GM12878 (cell line): Measurements from ENCODE around the gene PLEKHF1. TPM values are rescaled to one million over a fixed set of nuclear protein-coding genes. Genes with fewer than 3 reads are reported as not detected.

Experiments
- ATAC-seq: fragments of 200-7000 bp; cut with Tn5 transposase; 3 replicates; pipeline ENCODE4 v1.9.1; 2020; ENCODE audit warnings: mild to moderate bottlenecking, moderate library complexity
- BruUV-seq: library from RNA; stranded (reverse); fragments of 400-500 nt; replicated peaks from 2 replicates; lab custom pipeline; 2021; lab: Mats Ljungman, UMichigan
- CTCF ChIA-PET: fragments of 300-600 bp; sonication (Branson Sonifier 250); formaldehyde crosslinking; extraction: SDS; loops from one replicate; lab custom pipeline; 2021; ENCODE audit warnings: inconsistent platforms; lab: Yijun Ruan, JAX
- POLR2A ChIA-PET: fragments of 350-600 bp; formaldehyde crosslinking; extraction: SDS; loops from one replicate; lab custom pipeline; 2021; ENCODE audit warnings: inconsistent platforms; lab: Charles Lee
- RAD21 ChIA-PET: fragments of 300-600 bp; sonication (Branson Sonifier 250); formaldehyde crosslinking; loops from one replicate; lab custom pipeline; 2023; ENCODE audit warnings: antibody characterized with exemption; ENCODE audit not compliant: unreplicated experiment; lab: Charles Lee
- SMC1A ChIA-PET: fragments of 300-600 bp; sonication (Branson Sonifier 250); formaldehyde crosslinking; loops from one replicate; lab custom pipeline; 2023; ENCODE audit not compliant: unreplicated experiment, uncharacterized antibody; lab: Charles Lee
- DNase-seq: peaks from one replicate; pipeline ENCODE4 v3.0.0-alpha.2; 2011; ENCODE audit warnings: low read depth, low spot score
- FAIRE-seq: peaks from 3 replicates; lab custom pipeline; 2011; peaks lifted over from hg19 to GRCh38; lab: Jason Lieb, UNC
- H2AFZ ChIP-seq: 2 replicates; pipeline ENCODE4 v1.6.0; 2011; ENCODE audit warnings: low read depth, low read length, control low read depth; ENCODE audit not compliant: control insufficient read depth
- H3K27ac ChIP-seq: 2 replicates; pipeline ENCODE4 v1.5.1; 2011; ENCODE audit warnings: control low read depth; ENCODE audit not compliant: control insufficient read depth, insufficient read depth
- H3K27me3 ChIP-seq, 2 experiments: replicated peaks in 1 of 2; 2 replicates each; pipeline versions ENCODE4 v1.6.0 to v1.6.1; 2011; ENCODE audit warnings: low read length in 1 of 2; ENCODE audit not compliant: control insufficient read depth in 2 of 2, insufficient read depth in 2 of 2
- H3K36me3 ChIP-seq, 2 experiments: 2 replicates each; pipeline ENCODE4 v1.5.1; 2011; ENCODE audit warnings: low read length in 1 of 2; ENCODE audit not compliant: control insufficient read depth in 2 of 2, insufficient read depth in 2 of 2
- H3K4me1 ChIP-seq: 2 replicates; pipeline ENCODE4 v1.6.1; 2011; ENCODE audit warnings: mild to moderate bottlenecking, low read length, moderate library complexity, mixed read lengths; ENCODE audit not compliant: control insufficient read depth, insufficient read depth
- H3K4me2 ChIP-seq: 2 replicates; pipeline ENCODE4 v1.6.0; 2011; ENCODE audit warnings: control low read depth; ENCODE audit not compliant: control insufficient read depth, insufficient read depth
- H3K4me3 ChIP-seq: fragments of 200-600 bp; sonication (generic); 2 replicates; pipeline ENCODE4 v1.5.1; 2016
- H3K79me2 ChIP-seq: 2 replicates; pipeline ENCODE4 v1.6.0; 2011; ENCODE audit warnings: low read length; ENCODE audit not compliant: control insufficient read depth, insufficient read depth
- H3K9ac ChIP-seq: 2 replicates; pipeline ENCODE4 v1.8.0; 2011; ENCODE audit warnings: low read length, control low read depth, mixed read lengths; ENCODE audit not compliant: control insufficient read depth, insufficient read depth
- H3K9me3 ChIP-seq: replicated peaks from 3 replicates; pipeline ENCODE4 v1.5.1; 2011; ENCODE audit warnings: mild to moderate bottlenecking, low read length; ENCODE audit not compliant: control insufficient read depth, insufficient read depth
- H4K20me1 ChIP-seq: 2 replicates; pipeline ENCODE4 v1.6.0; 2011; ENCODE audit not compliant: control insufficient read depth, insufficient read depth
- ASH2L ChIP-seq: fragments of 300-600, 200-600 bp; sonication (generic); IDR thresholded peaks from 2 replicates; pipeline ENCODE4 v1.6.1; 2017; ENCODE audit warnings: low read depth, mild to moderate bottlenecking, borderline replicate concordance
- BCLAF1 ChIP-seq: fragments of 450-650 bp; IDR thresholded peaks from 2 replicates; pipeline ENCODE4 v1.6.1; 2017; ENCODE audit warnings: antibody characterized with exemption, mild to moderate bottlenecking, moderate library complexity
- CREB1 ChIP-seq: IDR thresholded peaks from 2 replicates; pipeline ENCODE4 v1.6.1; 2012; ENCODE audit warnings: low read depth, mild to moderate bottlenecking, inconsistent platforms
- IKZF1 ChIP-seq: fragments of 450-650 bp; conservative IDR thresholded peaks from 2 replicates; pipeline ENCODE4 v1.6.1; 2017; ENCODE audit warnings: antibody characterized with exemption, mild to moderate bottlenecking
- JUNB ChIP-seq: IDR thresholded peaks from 2 replicates; pipeline ENCODE4 v1.6.1; 2016; ENCODE audit warnings: antibody characterized with exemption, mild to moderate bottlenecking
- NFYB ChIP-seq: IDR thresholded peaks from 2 replicates; pipeline ENCODE4 v1.6.1; 2011; ENCODE audit warnings: low read depth, mild to moderate bottlenecking, low read length, improper control_type of control experiment, moderate library complexity; ENCODE audit not compliant: insufficient read depth
- NKRF ChIP-seq: fragments of 450-650 bp; conservative IDR thresholded peaks from 2 replicates; pipeline ENCODE4 v1.6.1; 2017; ENCODE audit warnings: mild to moderate bottlenecking, moderate library complexity
- SMAD5 ChIP-seq: IDR thresholded peaks from 2 replicates; pipeline ENCODE4 v1.6.1; 2016; ENCODE audit warnings: antibody characterized with exemption, low read depth
- TCF12 ChIP-seq: IDR thresholded peaks from 2 replicates; pipeline ENCODE4 v1.6.1; 2011; ENCODE audit warnings: low read depth, mild to moderate bottlenecking, low read length
- ZBTB4 ChIP-seq: fragments of 450-650 bp; formaldehyde crosslinking; IDR thresholded peaks from 2 replicates; pipeline ENCODE4 v1.4.0; 2022; ENCODE audit warnings: mild to moderate bottlenecking, moderate library complexity
- WGBS: methylation state at CpG from one replicate; pipeline ENCODE4 v1.1.6; 2016; ENCODE audit warnings: low lambda C conversion rate; ENCODE audit not compliant: insufficient replicate concordance, insufficient coverage; ENCODE audit errors: missing lambda C conversion rate; 5-methylcytosine and 5-hydroxymethylcytosine counted together
- in situ Hi-C: fragments of 300-500 bp; cut with MboI; formaldehyde crosslinking; loops from 9 replicates; pipeline ENCODE4 v1.14.3; 2018; ENCODE audit warnings: mixed read lengths
- intact Hi-C: fragments of 100-400 bp; cut with micrococcal nuclease; formaldehyde crosslinking; loops from one replicate; pipeline ENCODE4 v1.14.2; 2022; ENCODE audit not compliant: unreplicated experiment
- polyA plus RNA-seq, 11 experiments: library from polyadenylated mRNA; depleted of rRNA in 4 of 11; unstranded in 6 of 11; stranded (reverse) in 5 of 11; fragments of >200 nt; fragmentation: Nextera tagmentation in 4 of 11; fragmentation: Illumina TruSeq in 1 of 11; extraction: Ambion mirVana in 4 of 11; extraction: Trizol in 1 of 11; gene quantifications; 1 replicate in 1 of 11; 2 replicates in 10 of 11; pipeline versions ENCODE4 v1.2.1 to v1.2.3, GENCODE V29; 2011 to 2016; ENCODE audit warnings: inconsistent platforms in 2 of 11, missing spikeins in 2 of 11, low read depth in 1 of 11
- total RNA-seq, 4 experiments: library from RNA; depleted of rRNA in 3 of 4; stranded (reverse); fragments of >200 nt in 3 of 4; fragmentation: Illumina TruSeq in 1 of 4; extraction: Trizol in 1 of 4; gene quantifications; 2 replicates each; pipeline versions ENCODE4 v1.2.1 to v1.2.3, GENCODE V29; 2013 to 2021
- TF ChIP-seq, protein P1 (sequence below): IDR thresholded peaks from 2 replicates; pipeline ENCODE4 v1.6.1; 2012; ENCODE audit warnings: low read depth, low read length, improper control_type of control experiment

PLEKHF1 gene
- total and polyA plus RNA-seq, 10 of the 15 experiments (the other 5 are each of a cell fraction or from before 2014, with no cell fraction given), result 0.10 to 20.3 (median 15.3) TPM

- TF ChIP-seq BCLAF1, result no peak
These were observed 37.1 kb downstream of the PLEKHF1 start (continued) for GRCh38 chr19:29702161-29702962.

DNA sequence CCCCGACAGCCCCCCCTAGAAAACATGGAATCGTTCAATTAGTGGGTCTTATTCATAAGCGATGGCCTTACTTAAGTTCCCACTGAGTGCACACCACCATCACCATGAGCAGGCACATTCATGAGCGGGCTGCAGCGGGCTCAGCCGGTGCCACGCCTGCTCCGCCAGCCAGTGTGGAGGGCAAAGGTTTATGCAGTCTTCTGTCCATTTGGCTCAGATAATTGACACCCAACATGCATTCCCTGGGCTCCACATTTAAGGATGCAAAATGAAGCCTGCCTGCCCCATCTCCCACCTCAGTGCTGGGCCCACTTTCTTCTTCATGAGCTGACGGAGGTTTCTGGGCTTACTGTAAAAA lies 37.7 kb downstream of the PLEKHF1 start:
- Histone ChIP-seq H4K20me1 (no peaks in the 10 kb centered on the region), H3K27ac (no peak overlapping the region), H3K36me3 (peaks cover 4 to 6% of the 10 kb centered on the region in 2 experiments; a peak in 2 of 4 replicates)
- DNase-seq, result no peak
- BruUV-seq, result no TSS peak
- TF ChIP-seq SMAD5 (no peak), JUNB (no peak), NKRF (no peak), CREB1 (no peak), IKZF1 (no peak), NFYB (no peak), ZBTB4 (CRISPR knock-in tag) (no peak), TCF12 (no peak), ASH2L (no peak)
- TF ChIP-seq, protein P1, sequence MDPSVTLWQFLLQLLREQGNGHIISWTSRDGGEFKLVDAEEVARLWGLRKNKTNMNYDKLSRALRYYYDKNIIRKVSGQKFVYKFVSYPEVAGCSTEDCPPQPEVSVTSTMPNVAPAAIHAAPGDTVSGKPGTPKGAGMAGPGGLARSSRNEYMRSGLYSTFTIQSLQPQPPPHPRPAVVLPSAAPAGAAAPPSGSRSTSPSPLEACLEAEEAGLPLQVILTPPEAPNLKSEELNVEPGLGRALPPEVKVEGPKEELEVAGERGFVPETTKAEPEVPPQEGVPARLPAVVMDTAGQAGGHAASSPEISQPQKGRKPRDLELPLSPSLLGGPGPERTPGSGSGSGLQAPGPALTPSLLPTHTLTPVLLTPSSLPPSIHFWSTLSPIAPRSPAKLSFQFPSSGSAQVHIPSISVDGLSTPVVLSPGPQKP, result no peak
- TF ChIP-seq, all 136 proteins: peak for 0
- Histone ChIP-seq H3K9me3 (no peaks in the 10 kb centered on the region), H3K4me3 (no peak overlapping the region), H3K4me1 (peaks cover 17% of the 10 kb centered on the region), H3K27me3 (no peaks in the 10 kb centered on the region), H3K9ac (no peak overlapping the region), H3K79me2 (peaks cover 1% of the 10 kb centered on the region; the same call in 1 of the 2 replicates), H2AFZ (no peak overlapping the region), H3K4me2 (no peak overlapping the region)
- in situ Hi-C loops (loop anchor here (25.0 kb wide), 1 partner anchor 491 kb away; the partner anchor contains the start of gene UQCRFS1), intact Hi-C loops (no loop called here)
- WGBS, result 96% methylated on average over 9 of the region's 9 CpGs
- ChIA-PET POLR2A (no interaction called here), RAD21 (interaction anchor here (3.0 kb wide), 1 partner anchor 13 kb away, joined by 16 read pairs; the partner anchor contains the start of gene C19orf12), SMC1A (no interaction called here), CTCF (interaction anchor here (1.4 kb wide), 1 partner anchor 13 kb away, joined by 4 read pairs; no protein-coding TSS in a partner anchor)
- ATAC-seq (no peak), FAIRE-seq (no peak)
